Gastrocnemius medialis (tissue), 4 donors: ENCODE measurements around the gene SBK3. TPM values are rescaled to one million over a fixed set of nuclear protein-coding genes. Genes with fewer than 3 reads are reported as not detected.

Experiments
- ATAC-seq, 2 donors: fragments of 150-250 bp; one replicate each; pipeline ENCODE4 v1.9.1; 2016
- DNase-seq, 2 donors: peaks; one replicate each; pipeline ENCODE4 v3.0.0-alpha.2; 2019
- H3K27ac ChIP-seq, 4 donors: fragments of 200-600 bp; sonication (generic); 1 replicate in 1 of 4; 2 replicates in 3 of 4; pipeline ENCODE4 v1.5.1; 2016 to 2018; ENCODE audit warnings: mild to moderate bottlenecking in 2 of 4, moderate library complexity in 1 of 4
- H3K27me3 ChIP-seq, 3 donors: fragments of 200-600 bp; sonication (generic) in 2 of 3; 1 replicate in 1 of 3; 2 replicates in 2 of 3; pipeline versions ENCODE4 v1.5.1 to v1.6.0; 2016 to 2019; ENCODE audit warnings: mild to moderate bottlenecking in 1 of 3, moderate library complexity in 1 of 3
- H3K36me3 ChIP-seq, 2 donors: fragments of 200-600 bp; sonication (generic) in 1 of 2; one replicate each; pipeline ENCODE4 v1.5.1; 2017 to 2018
- H3K4me1 ChIP-seq, 2 donors: fragments of 200-600 bp; sonication (generic) in 1 of 2; one replicate each; pipeline ENCODE4 v1.5.1; 2016 to 2017; ENCODE audit warnings: mild to moderate bottlenecking in 2 of 2
- H3K4me3 ChIP-seq, 4 donors: fragments of 200-600 bp; sonication (generic) in 3 of 4; 1 replicate in 1 of 4; 2 replicates in 3 of 4; pipeline ENCODE4 v1.5.1; 2016 to 2019; ENCODE audit warnings: mild to moderate bottlenecking in 2 of 4
- H3K9me3 ChIP-seq, 3 donors: fragments of 200-600 bp; sonication (generic) in 2 of 3; 1 replicate in 1 of 3; 2 replicates in 2 of 3; pipeline ENCODE4 v1.5.1; 2016 to 2019
- POLR2A ChIP-seq, 2 donors: fragments of 450-650 bp; IDR thresholded peaks; one replicate each; pipeline ENCODE4 v1.6.1; 2017; ENCODE audit warnings: antibody characterized with exemption in 2 of 2, mild to moderate bottlenecking in 2 of 2, moderate library complexity in 2 of 2
- in situ Hi-C, 4 donors: fragments of 200-750 bp; cut with MboI; loops; one replicate each; pipeline versions ENCODE4 v1.15.0 to v1.8.0; 2017; ENCODE audit warnings: low sequenced_read_pairs in 4 of 4
- intact Hi-C: fragments of 100-400 bp; cut with DNase I; formaldehyde crosslinking; loops from one replicate; pipeline ENCODE4 v1.15.1; 2023; ENCODE audit warnings: low total_unique reads
- total RNA-seq, 4 donors: library from RNA; depleted of rRNA; stranded (reverse); fragments of >200 nt; gene quantifications; one replicate each; pipeline versions ENCODE4 v1.1.0 to v1.2.3, GENCODE V29; 2016
- TF ChIP-seq, protein P1 (sequence below), 5 experiments: fragments of 450-650 bp in 3 of 5; fragments of 200-600 bp in 2 of 5; sonication (generic) in 2 of 5; IDR thresholded peaks in 4 of 5; conservative IDR thresholded peaks in 1 of 5; 1 replicate in 4 of 5; 2 replicates in 1 of 5; pipeline ENCODE4 v1.5.1; 2016 to 2019; ENCODE audit warnings: antibody characterized with exemption in 5 of 5, mild to moderate bottlenecking in 3 of 5, moderate library complexity in 3 of 5

Gene SBK3
- total RNA-seq, 4 donors from 2014 or later = 3.1 to 24.1 (median 6.8) TPM

DNA sequence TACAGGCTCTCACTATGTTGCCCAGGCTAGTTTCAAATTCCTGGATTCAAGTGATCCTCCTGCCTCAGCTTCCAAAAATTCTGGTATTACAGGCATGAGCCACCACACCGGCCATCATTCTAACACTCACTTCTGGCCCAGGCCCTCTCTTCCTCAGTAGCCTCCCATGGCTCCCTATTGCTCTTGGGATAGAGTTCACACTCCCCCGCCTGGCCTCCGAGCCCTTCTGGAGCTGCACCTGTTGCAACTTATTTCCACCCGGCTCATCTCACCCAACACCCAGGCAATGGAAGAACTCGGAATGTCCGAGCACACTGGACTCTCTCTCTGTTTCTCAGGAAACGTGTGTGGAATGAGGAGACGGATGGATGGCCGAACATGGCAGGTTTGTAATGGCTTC lies 9.0 kb upstream of the SBK3 start:
- Histone ChIP-seq H3K27ac (peak overlapping the region; percentile 21 to 88 (median 67)), H3K4me1 (peaks cover 44 to 51% of the 10 kb centered on the region in 2 donors), H3K27me3 (no peaks in the 10 kb centered on the region), H3K9me3 (no peaks in the 10 kb centered on the region), H3K36me3 (no peaks in the 10 kb centered on the region), H3K4me3 (no peak overlapping the region)
- TF ChIP-seq POLR2A (IDR thresholded peaks at IDR 0.05) = no peak
- TF ChIP-seq, protein P1, sequence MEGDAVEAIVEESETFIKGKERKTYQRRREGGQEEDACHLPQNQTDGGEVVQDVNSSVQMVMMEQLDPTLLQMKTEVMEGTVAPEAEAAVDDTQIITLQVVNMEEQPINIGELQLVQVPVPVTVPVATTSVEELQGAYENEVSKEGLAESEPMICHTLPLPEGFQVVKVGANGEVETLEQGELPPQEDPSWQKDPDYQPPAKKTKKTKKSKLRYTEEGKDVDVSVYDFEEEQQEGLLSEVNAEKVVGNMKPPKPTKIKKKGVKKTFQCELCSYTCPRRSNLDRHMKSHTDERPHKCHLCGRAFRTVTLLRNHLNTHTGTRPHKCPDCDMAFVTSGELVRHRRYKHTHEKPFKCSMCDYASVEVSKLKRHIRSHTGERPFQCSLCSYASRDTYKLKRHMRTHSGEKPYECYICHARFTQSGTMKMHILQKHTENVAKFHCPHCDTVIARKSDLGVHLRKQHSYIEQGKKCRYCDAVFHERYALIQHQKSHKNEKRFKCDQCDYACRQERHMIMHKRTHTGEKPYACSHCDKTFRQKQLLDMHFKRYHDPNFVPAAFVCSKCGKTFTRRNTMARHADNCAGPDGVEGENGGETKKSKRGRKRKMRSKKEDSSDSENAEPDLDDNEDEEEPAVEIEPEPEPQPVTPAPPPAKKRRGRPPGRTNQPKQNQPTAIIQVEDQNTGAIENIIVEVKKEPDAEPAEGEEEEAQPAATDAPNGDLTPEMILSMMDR (IDR thresholded peaks at IDR 0.05 in 4 of 5, conservative IDR thresholded peaks at IDR 0.05 in 1 of 5) = no peak
- intact Hi-C loops (no loop called here), in situ Hi-C loops (no loop called here)
- ATAC-seq = peak in 1 of 2 donors; percentile 19
- DNase-seq = peak in 1 of 2 donors; percentile 43

DNA sequence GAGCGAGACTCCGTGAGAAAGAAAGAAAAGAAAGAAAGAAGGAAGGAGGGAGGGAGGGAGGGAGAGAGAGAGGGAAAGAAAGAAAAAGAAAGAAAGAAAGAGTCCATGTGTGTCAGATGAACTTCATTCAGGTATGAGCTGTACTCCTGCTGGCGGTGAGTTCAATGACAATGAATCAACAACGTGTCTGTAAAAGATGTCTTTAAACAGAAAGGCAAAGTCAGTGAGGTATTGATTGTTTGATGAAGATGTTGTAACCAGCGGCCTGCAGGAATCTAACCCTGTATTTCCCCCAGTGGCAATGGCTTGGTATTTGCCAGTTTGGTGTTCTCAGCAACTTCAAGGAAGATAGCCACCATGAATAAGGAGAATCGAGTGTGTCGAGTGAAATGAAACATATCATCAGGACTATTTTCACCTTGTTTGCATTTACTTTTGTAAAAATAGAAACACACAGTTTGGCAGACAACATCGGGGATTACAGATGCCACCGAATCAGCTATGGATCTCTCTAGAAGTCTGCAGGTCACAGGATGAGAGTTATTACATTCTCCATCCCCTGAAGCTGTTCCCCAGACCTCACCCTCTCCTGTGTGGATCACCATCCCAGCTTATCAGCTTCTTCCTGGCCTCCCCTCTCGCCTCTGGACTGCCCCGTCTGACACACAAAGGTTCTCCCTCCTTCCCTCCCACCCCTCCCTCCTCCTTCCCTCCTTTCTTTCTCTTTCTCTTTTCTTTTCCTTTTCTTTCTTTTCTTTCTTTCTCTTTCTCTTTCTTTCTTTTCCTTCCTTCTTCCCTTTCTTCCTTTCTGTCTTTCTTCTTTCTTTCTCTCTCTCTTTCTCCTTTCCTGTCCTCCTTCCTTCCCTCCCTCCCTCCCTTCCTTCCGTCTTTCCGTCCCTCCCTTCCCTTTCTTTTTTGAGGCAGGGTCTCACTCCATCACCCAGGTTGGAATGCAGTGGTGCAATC lies 8.2 kb upstream of the SBK3 start:
- H3K4me1 ChIP-seq = peaks cover 52 to 57% of the 10 kb centered on the region in 2 donors
- H3K27ac ChIP-seq = peak overlapping the region in 3 of 4 donors; percentile 66 to 88 (median 68)
- no peak overlapping the region for H3K4me3 ChIP-seq
- TF ChIP-seq, protein P1 (IDR thresholded peaks at IDR 0.05 in 4 of 5, conservative IDR thresholded peaks at IDR 0.05 in 1 of 5) = no peak
- no peak for TF ChIP-seq POLR2A (IDR thresholded peaks at IDR 0.05)
- no peaks in the 10 kb centered on the region for H3K27me3 ChIP-seq
- in situ Hi-C loops = no loop called here
- intact Hi-C loops = no loop called here
- H3K9me3 ChIP-seq = no peaks in the 10 kb centered on the region
- DNase-seq (no peak), ATAC-seq (no peak)
- H3K36me3 ChIP-seq = no peaks in the 10 kb centered on the region

DNA sequence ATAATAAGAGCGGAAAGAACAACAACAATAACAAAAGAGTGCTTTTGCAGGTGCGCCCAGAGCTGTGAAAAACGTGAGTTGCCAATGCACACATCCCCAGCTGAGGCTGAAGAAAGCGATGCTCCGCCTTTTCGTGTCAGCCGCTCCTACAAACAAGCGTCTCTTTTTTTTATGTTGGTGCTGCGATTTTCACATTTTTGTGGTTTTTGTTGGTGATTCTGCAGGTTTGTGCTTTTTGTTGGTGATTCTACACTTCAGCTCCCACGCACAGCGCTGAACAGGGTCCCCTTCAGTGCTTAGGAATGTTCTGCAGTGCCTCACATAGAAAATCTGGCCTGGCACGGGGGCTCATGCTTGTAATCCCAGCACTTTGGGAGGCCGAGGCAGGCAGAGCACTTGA lies 7.3 kb upstream of the SBK3 start:
- DNase-seq (no peak), ATAC-seq (no peak)
- H3K4me3 ChIP-seq = no peak overlapping the region
- H3K27me3 ChIP-seq = no peaks in the 10 kb centered on the region
- peaks cover 57 to 58% of the 10 kb centered on the region in 2 donors for H3K4me1 ChIP-seq
- intact Hi-C loops = no loop called here
- no peaks in the 10 kb centered on the region for H3K9me3 ChIP-seq
- in situ Hi-C loops = no loop called here
- H3K36me3 ChIP-seq = no peaks in the 10 kb centered on the region
- H3K27ac ChIP-seq = peak overlapping the region in 3 of 4 donors; percentile 66 to 88 (median 68)
- TF ChIP-seq POLR2A (IDR thresholded peaks at IDR 0.05) = no peak
- TF ChIP-seq, protein P1 (IDR thresholded peaks at IDR 0.05 in 4 of 5, conservative IDR thresholded peaks at IDR 0.05 in 1 of 5) = no peak

DNA sequence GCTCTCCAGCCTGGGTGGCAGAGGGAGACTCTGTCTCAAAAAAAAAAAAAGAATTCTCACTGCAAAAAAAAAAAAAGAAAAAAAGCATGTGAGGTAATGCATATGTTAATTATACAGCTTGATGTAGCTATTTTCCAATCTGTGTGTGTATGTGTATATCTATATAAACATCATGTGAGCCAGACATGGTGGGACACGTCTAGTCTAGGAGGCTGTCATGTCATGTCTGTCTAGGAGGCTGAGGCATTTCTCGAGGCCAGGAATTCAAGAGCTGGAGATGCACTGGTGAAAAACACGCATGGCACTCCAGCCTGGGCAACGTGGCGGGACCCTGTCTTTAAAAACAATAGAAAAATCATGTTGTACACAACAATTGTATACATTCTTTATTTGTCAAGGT lies 6.9 kb upstream of the SBK3 start:
- in situ Hi-C loops = no loop called here
- Histone ChIP-seq H3K27ac (peak overlapping the region in 2 of 4 donors; percentile 66 to 88), H3K4me1 (peaks cover 57 to 59% of the 10 kb centered on the region in 2 donors), H3K27me3 (no peaks in the 10 kb centered on the region), H3K9me3 (no peaks in the 10 kb centered on the region), H3K36me3 (no peaks in the 10 kb centered on the region), H3K4me3 (no peak overlapping the region)
- intact Hi-C loops = no loop called here
- ATAC-seq (no peak), DNase-seq (no peak)
- TF ChIP-seq POLR2A (IDR thresholded peaks at IDR 0.05) = no peak
- TF ChIP-seq, protein P1 (IDR thresholded peaks at IDR 0.05 in 4 of 5, conservative IDR thresholded peaks at IDR 0.05 in 1 of 5) = no peak
